Cardiac fibroblast (primary cell): Measurements from ENCODE around the gene OPN4.
A peak's percentile ranks its signal among the peaks of the same experiment; 100 is the strongest.

ENCODE experiments used
- DNase-seq, 2 donors: peaks; one replicate each; pipeline versions ENCODE4 v3.0.0 to v3.0.0-alpha.2; 2010; ENCODE audit warnings: low read depth in 2 of 2
- H3K4me3 ChIP-seq, 2 donors: replicated peaks in 1 of 2; 1 replicate in 1 of 2; 2 replicates in 1 of 2; pipeline ENCODE4 v1.5.1; 2011; ENCODE audit warnings: low read depth in 2 of 2, low read length in 2 of 2, mild to moderate bottlenecking in 2 of 2, moderate library complexity in 1 of 2
- TF ChIP-seq, protein P1 (sequence below): IDR thresholded peaks from one replicate; pipeline ENCODE4 v1.5.1; 2011; ENCODE audit warnings: low read depth, mild to moderate bottlenecking, low read length, inconsistent platforms

The OPN4 gene

DNA sequence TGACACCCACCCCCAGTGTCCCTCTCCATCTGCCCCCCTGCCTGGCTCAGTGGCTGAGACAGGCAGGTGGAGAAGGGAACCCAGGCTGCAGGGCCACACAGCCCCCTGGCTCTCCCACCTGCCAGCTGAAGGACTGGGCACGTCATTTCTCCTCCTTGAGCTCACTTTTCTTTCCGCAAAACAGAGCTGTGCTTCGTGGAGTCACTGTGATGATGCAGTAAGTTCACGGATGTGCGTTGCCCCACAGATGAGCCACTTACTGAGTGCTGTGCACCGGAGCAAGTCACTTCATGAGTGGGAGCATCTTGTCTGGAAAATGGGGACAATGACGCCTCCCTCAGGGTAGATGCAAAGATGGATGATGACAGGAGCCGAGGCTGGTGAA lies 2.7 kb downstream of the OPN4 start:
- no peak for DNase-seq
- TF ChIP-seq, protein P1, sequence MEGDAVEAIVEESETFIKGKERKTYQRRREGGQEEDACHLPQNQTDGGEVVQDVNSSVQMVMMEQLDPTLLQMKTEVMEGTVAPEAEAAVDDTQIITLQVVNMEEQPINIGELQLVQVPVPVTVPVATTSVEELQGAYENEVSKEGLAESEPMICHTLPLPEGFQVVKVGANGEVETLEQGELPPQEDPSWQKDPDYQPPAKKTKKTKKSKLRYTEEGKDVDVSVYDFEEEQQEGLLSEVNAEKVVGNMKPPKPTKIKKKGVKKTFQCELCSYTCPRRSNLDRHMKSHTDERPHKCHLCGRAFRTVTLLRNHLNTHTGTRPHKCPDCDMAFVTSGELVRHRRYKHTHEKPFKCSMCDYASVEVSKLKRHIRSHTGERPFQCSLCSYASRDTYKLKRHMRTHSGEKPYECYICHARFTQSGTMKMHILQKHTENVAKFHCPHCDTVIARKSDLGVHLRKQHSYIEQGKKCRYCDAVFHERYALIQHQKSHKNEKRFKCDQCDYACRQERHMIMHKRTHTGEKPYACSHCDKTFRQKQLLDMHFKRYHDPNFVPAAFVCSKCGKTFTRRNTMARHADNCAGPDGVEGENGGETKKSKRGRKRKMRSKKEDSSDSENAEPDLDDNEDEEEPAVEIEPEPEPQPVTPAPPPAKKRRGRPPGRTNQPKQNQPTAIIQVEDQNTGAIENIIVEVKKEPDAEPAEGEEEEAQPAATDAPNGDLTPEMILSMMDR = no peak
- no peak overlapping the region for H3K4me3 ChIP-seq

DNA sequence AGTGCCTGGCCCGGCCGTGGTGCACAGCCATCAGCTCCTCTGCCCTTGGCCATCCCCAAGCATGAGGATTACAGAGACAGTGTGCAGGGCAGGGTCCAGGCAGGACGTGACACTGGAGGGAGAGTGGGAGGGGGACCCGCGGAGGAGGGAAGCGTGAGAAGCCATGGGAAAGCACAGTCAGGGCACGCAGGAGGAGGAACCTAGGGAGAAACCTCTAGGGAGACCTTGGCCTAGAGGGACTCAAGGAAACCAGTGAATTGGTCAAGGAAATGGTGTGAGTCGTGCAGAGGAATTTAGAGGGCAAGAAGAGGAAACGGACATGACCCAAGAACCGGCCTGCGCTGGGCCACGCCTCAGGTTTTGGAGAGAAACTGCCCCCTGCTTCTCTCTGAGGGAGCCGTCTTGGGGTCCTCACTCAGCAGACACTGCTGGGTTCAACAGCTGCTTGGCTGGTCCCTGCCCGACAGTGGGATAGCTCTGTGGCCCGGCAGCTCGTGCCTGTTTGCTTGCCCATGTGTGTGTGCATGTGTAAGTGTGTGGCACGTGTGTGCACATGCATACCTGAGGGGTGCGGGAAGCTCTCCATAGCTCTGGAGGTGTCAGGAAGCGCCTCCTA lies 3.2 kb downstream of the OPN4 start:
- TF ChIP-seq, protein P1 = no peak
- peak in 1 of 2 donors; percentile 57 for DNase-seq
- H3K4me3 ChIP-seq = no peak overlapping the region

DNA sequence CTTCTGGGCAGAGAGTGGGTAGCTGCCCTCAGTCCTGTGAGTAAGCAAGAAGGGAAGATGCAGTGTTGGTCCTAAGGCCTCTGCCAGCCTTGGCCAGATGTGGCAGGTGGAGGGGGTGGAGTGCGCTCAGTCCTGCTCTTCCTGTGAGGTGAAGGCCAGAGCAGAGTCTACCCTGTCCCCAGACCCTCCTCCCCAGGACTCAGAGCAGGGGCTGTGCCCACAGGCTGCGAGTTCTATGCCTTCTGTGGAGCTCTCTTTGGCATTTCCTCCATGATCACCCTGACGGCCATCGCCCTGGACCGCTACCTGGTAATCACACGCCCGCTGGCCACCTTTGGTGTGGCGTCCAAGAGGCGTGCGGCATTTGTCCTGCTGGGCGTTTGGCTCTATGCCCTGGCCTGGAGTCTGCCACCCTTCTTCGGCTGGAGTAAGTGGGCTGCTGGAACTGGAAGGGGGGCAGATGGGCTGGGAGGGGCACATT lies 4.0 kb downstream of the OPN4 start:
- DNase-seq = no peak
- TF ChIP-seq, protein P1 = no peak
- H3K4me3 ChIP-seq = no peak overlapping the region

DNA sequence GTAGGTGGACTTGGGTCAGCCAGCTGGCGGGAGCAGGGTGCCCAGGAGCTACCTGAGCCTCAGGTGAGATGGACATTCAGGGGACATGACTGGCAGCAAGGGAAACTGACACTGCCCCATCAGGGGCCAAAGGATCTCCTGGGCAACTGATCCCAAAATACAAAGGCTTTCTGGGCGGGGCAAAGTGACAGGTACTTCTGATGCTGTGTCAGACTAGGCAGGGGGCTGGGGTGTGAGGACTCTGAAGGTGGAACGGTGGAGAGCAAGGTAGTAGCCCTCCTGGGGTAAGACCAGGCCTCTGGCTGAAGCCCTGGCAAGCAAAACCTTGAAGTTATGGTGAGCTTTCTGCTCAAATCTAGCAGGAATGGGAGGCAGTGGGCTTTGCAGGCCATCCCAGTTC lies 4.4 kb downstream of the OPN4 start:
- DNase-seq = no peak
- TF ChIP-seq, protein P1 = no peak
- H3K4me3 ChIP-seq = no peak overlapping the region

DNA sequence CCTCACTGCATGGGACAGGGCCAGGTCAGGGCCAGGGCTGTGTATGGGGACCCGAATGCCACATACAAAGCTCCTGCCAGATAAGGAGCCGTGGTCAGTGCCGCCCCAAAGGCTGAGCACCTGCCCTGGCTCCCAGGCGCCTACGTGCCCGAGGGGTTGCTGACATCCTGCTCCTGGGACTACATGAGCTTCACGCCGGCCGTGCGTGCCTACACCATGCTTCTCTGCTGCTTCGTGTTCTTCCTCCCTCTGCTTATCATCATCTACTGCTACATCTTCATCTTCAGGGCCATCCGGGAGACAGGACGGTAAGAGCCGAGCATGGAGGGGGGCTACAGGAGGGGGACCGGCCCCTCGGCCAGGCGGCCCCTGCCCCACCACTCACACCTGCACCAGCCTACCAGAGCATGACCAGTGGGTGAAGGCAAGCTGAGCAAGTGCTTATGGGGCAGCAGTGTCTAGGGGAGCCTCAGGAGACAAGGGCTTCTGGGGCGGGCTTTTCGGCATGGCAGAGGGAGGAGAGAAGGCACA lies 4.9 kb downstream of the OPN4 start:
- TF ChIP-seq, protein P1 = no peak
- DNase-seq = no peak
- H3K4me3 ChIP-seq = no peak overlapping the region

DNA sequence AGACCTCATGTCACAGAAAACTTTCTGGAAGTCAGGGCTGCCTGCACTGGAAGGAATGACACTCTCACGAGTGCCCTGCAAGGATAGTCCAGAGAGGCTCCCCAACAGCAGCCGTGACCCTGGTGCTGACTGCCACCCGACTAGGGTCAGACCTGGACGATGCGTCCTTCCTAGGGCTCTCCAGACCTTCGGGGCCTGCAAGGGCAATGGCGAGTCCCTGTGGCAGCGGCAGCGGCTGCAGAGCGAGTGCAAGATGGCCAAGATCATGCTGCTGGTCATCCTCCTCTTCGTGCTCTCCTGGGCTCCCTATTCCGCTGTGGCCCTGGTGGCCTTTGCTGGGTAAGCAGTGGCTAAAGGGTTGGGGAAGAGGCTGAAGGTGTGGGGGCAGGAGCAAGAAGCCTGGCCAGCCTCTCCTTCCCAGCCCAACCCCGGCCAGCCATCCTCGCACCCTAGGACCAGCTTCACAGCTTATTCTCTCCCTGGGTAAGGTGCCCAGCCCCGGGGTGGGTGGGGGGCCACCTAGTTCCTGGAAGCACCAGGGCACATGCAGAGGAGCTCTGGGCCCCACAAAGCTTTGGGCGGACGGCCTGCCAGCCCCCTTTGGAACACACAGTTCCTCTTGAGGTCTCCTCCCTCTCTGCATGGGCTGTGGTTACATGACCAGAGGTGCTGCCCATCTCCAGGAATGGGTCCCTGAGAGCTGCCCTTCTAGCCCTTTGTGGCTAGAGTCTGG lies 5.5 kb downstream of the OPN4 start:
- TF ChIP-seq, protein P1 = no peak
- H3K4me3 ChIP-seq = no peak overlapping the region
- no peak for DNase-seq
